Tibial artery (tissue), 4 donors: ENCODE measurements around the gene ZIM2.
"Not testable (repeated sequence)": the region's sequence is repeated elsewhere in the genome, so short reads cannot be mapped to it uniquely, and the experiment has no call there.

ENCODE experiments used
- DNase-seq, 2 donors: peaks; one replicate each; pipeline ENCODE4 v3.0.0-alpha.2; 2019
- H3K27ac ChIP-seq, 2 donors: fragments of 200-600 bp; sonication (generic) in 1 of 2; 1 replicate in 1 of 2; 2 replicates in 1 of 2; pipeline ENCODE4 v1.5.1; 2018 to 2019; ENCODE audit warnings: mild to moderate bottlenecking in 1 of 2
- H3K27me3 ChIP-seq, 2 donors: fragments of 200-600 bp; sonication (generic) in 1 of 2; one replicate each; pipeline versions ENCODE4 v1.5.1 to v1.6.0; 2016 to 2019
- H3K36me3 ChIP-seq, 3 donors: fragments of 200-600 bp; sonication (generic) in 2 of 3; one replicate each; pipeline ENCODE4 v1.5.1; 2016 to 2019; ENCODE audit warnings: mild to moderate bottlenecking in 2 of 3
- H3K4me1 ChIP-seq, 4 donors: fragments of 200-600 bp; sonication (generic) in 2 of 4; 1 replicate in 3 of 4; 2 replicates in 1 of 4; pipeline ENCODE4 v1.5.1; 2016 to 2019
- H3K4me3 ChIP-seq, 2 donors: fragments of 200-600 bp; sonication (generic) in 1 of 2; 1 replicate in 1 of 2; 2 replicates in 1 of 2; pipeline ENCODE4 v1.5.1; 2018 to 2019; ENCODE audit warnings: mild to moderate bottlenecking in 2 of 2
- H3K9me3 ChIP-seq, 3 donors: fragments of 200-600 bp; sonication (generic) in 1 of 3; one replicate each; pipeline ENCODE4 v1.5.1; 2016 to 2019
- intact Hi-C: fragments of 100-400 bp; cut with DNase I; formaldehyde crosslinking; loops from one replicate; pipeline ENCODE4 v1.15.0; 2023; ENCODE audit warnings: low total_unique reads
- TF ChIP-seq, protein P1 (sequence below), 2 experiments: fragments of 200-600 bp in 1 of 2; fragments of 450-650 bp in 1 of 2; IDR thresholded peaks; one replicate each; pipeline ENCODE4 v1.5.1; 2017 to 2019; ENCODE audit warnings: antibody characterized with exemption in 2 of 2, mild to moderate bottlenecking in 1 of 2, moderate library complexity in 1 of 2

The ZIM2 gene

DNA sequence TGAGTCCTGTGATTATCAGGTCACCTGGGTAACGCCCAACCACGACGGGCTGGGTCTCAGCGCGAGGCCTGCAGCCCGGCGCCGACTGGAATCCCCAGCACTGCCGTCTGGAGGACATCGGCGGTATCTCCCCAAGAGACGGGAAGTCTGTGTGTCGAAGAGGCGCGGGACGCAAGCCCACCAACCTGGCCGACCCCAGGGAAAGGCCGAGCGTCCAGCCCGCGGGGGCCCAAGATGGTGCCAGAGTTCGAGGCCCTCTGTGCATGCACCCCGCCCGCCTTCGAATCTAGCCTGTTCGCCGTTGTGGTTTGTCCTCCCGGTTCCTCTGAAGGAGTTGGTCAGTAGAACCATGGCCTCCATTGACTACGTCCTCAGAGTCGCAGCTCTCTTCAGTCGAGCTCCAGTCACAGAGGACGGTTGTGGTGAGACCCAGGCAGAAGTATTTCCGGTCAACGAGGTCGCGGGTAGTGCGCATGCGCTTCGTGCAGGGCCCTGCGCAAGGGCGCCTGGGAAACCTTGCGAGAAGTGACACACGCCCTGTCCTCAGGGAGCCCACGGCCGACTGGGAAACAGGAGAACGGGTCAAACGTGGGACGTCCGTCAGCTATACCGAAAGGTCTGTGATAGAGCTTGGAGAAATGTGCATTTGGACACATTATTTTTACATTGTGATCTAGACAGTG is 24.1 kb upstream of the ZIM2 start:
- H3K4me1 ChIP-seq = no peaks in the 10 kb centered on the region
- TF ChIP-seq, protein P1, sequence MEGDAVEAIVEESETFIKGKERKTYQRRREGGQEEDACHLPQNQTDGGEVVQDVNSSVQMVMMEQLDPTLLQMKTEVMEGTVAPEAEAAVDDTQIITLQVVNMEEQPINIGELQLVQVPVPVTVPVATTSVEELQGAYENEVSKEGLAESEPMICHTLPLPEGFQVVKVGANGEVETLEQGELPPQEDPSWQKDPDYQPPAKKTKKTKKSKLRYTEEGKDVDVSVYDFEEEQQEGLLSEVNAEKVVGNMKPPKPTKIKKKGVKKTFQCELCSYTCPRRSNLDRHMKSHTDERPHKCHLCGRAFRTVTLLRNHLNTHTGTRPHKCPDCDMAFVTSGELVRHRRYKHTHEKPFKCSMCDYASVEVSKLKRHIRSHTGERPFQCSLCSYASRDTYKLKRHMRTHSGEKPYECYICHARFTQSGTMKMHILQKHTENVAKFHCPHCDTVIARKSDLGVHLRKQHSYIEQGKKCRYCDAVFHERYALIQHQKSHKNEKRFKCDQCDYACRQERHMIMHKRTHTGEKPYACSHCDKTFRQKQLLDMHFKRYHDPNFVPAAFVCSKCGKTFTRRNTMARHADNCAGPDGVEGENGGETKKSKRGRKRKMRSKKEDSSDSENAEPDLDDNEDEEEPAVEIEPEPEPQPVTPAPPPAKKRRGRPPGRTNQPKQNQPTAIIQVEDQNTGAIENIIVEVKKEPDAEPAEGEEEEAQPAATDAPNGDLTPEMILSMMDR (IDR thresholded peaks at IDR 0.05) = no peak
- no peak overlapping the region for H3K4me3 ChIP-seq
- peaks cover 0 to 16% (median 10%) of the 10 kb centered on the region in 3 donors for H3K9me3 ChIP-seq
- H3K27ac ChIP-seq = no peak overlapping the region
- no peaks in the 10 kb centered on the region for H3K27me3 ChIP-seq
- intact Hi-C loops = no loop called here
- H3K36me3 ChIP-seq = no peaks in the 10 kb centered on the region
- no peak for DNase-seq

DNA sequence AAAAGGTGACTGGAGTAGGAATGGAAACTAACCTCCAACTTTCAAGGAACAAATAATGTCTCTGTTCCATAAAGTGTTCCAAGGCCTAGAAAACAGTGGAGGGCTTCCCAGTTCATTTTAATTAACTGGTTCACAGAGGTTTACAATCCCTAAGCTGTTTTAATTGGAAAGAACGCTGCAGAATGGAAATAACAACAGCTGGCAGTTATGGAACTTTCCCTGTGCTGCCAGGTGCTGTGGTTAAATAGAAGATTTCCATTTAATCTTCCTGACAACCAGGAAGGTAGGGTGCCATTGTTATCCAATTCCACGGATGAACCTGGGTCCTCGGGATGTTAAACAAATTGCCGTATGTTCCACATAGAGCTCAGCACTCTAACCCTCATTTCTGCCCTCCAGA is 22.2 kb upstream of the ZIM2 start:
- H3K4me3 ChIP-seq = no peak overlapping the region
- no peaks in the 10 kb centered on the region for H3K36me3 ChIP-seq
- DNase-seq = no peak
- no peaks in the 10 kb centered on the region for H3K27me3 ChIP-seq
- TF ChIP-seq, protein P1 (IDR thresholded peaks at IDR 0.05) = no peak
- no peak overlapping the region for H3K27ac ChIP-seq
- intact Hi-C loops = no loop called here
- no peaks in the 10 kb centered on the region for H3K4me1 ChIP-seq
- peaks cover 0 to 16% (median 10%) of the 10 kb centered on the region in 3 donors for H3K9me3 ChIP-seq

DNA sequence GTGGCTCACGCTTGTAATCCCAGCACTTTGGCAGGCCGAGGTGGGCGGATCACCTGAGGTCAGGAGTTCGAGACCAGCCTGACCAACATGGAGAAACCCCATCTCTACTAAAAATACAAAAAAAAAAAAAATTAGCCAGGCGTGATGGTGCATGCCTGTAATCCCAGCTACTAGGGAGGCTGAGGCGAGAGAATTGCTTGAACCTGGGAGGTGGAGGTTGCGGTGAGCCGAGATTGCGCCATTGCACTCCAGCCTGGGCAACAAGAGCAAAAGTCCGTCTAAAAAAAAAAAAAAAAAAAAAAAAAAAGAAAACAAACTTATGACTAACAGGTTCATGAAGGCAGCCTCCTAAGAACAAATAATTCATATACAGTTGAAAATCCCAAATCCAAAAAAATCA is 19.9 kb upstream of the ZIM2 start:
- H3K4me1 ChIP-seq, H3K4me3 ChIP-seq, H3K27ac ChIP-seq, H3K36me3 ChIP-seq, intact Hi-C loops, DNase-seq, H3K27me3 ChIP-seq: not testable (repeated sequence)
- H3K9me3 ChIP-seq = peaks cover 0 to 16% (median 10%) of the 10 kb centered on the region in 3 donors

DNA sequence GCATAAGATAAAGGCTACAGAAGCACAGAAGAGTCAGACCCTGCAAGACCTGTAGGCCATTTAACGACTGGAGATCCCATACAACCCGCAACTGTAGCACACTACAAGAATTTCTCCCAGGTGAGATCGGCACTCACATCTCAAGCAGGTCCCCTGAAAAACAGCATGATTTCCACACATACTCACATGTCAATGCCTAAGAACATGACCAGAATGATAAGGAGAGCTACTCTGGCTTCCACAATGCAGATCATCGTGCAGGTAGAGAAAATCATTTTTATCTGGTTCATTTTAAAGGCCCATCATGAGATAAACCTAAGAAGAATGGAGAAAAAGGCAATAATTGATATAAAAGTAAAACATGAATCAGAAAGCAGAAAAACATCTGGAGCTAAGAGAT is 17.5 kb upstream of the ZIM2 start:
- no peaks in the 10 kb centered on the region for H3K27me3 ChIP-seq
- H3K4me1 ChIP-seq = no peaks in the 10 kb centered on the region
- no peaks in the 10 kb centered on the region for H3K36me3 ChIP-seq
- no peak for DNase-seq
- peaks cover 0 to 7% (median 3%) of the 10 kb centered on the region in 3 donors for H3K9me3 ChIP-seq
- TF ChIP-seq, protein P1 (IDR thresholded peaks at IDR 0.05) = no peak
- no peak overlapping the region for H3K27ac ChIP-seq
- intact Hi-C loops = no loop called here
- no peak overlapping the region for H3K4me3 ChIP-seq

DNA sequence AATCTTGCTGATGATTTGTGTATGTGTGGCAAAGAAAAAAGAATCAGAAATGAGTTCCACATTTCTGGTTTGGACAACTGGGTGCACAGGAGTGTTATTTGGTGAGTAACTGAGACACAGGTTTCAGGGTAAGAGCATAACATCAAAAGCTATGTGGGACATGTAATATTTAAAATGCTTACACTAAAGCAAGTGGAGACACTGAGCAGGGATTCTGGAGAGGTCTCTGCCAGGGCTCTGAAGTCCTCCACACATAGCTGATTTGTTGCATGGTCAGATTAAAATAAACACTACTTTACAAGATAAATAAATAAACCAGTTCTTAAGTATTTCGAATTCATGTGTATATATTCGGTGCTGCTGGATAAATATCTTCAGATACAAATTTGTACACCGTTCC is 16.3 kb upstream of the ZIM2 start:
- intact Hi-C loops = no loop called here
- H3K4me3 ChIP-seq = no peak overlapping the region
- TF ChIP-seq, protein P1 (IDR thresholded peaks at IDR 0.05) = no peak
- H3K27ac ChIP-seq = no peak overlapping the region
- peaks cover 0 to 12% (median 3%) of the 10 kb centered on the region in 3 donors for H3K9me3 ChIP-seq
- no peaks in the 10 kb centered on the region for H3K36me3 ChIP-seq
- H3K27me3 ChIP-seq = no peaks in the 10 kb centered on the region
- no peak for DNase-seq
- no peaks in the 10 kb centered on the region for H3K4me1 ChIP-seq

DNA sequence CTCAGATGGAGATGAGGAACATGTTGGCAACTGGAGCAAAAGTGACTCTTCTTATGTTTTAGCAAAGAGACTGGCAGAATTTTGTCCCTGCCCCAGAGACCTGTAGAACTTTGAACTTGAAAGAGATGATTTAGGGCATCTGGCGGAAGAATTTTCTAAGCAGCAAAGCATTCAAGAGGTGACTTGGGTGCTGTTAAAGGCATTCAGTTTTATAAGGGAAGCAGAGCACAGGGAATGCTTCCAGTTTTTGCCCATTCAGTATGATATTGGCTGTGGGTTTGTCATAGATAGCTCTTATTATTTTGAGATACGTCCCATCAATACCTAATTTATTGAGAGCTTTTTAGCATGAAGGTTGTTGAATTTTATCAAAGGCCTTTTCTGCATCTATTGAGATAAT is 11.8 kb upstream of the ZIM2 start:
- H3K36me3 ChIP-seq, H3K4me1 ChIP-seq, H3K27ac ChIP-seq, DNase-seq, intact Hi-C loops, H3K4me3 ChIP-seq, H3K27me3 ChIP-seq: not testable (repeated sequence)
- peaks cover 0 to 16% (median 0%) of the 10 kb centered on the region in 3 donors for H3K9me3 ChIP-seq

DNA sequence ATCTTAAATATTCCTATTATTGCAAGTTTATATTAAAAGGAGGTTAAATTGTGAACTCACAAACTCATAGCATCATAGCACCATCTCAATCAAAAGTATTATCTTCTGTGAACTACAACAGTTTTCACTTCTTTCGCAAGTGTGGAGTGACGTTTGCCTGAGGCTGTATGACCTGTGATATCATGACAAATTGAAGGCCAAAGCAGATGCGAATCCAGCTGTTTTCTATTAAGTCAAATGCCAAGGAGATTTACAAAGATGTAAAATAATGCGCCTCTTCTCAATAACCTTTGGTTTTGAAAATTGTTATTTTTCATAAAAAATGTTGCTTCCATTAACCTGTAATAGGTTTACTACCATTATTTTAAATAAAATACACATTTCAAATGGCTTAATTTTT is 7.6 kb upstream of the ZIM2 start:
- DNase-seq = no peak
- Histone ChIP-seq H3K9me3 (peaks cover 0 to 12% (median 0%) of the 10 kb centered on the region in 3 donors), H3K27ac (no peak overlapping the region), H3K36me3 (no peaks in the 10 kb centered on the region), H3K4me3 (no peak overlapping the region), H3K27me3 (no peaks in the 10 kb centered on the region), H3K4me1 (no peaks in the 10 kb centered on the region)
- intact Hi-C loops = no loop called here
- TF ChIP-seq, protein P1 (IDR thresholded peaks at IDR 0.05) = no peak
